ENCODE data around the gene MEN1.
A peak's percentile ranks its signal among the peaks of the same experiment; 100 is the strongest.

The MEN1 gene

GRCh38 chr11:64788321-64789215 lies 21.8 kb downstream of the MEN1 start:
- no peak for DNase-seq (ENCODE audit: extremely low read depth in 1 of 2, low read depth in 1 of 2)

- no peak for DNase-seq (ENCODE audit: extremely low read depth in 1 of 2, low read depth in 1 of 2)
These were observed 22.6 kb downstream of the MEN1 start for GRCh38 chr11:64787526-64788320.

- DNase-seq (ENCODE audit: extremely low read depth in 1 of 2, low read depth in 1 of 2): no peak
These were observed 24.0 kb downstream of the MEN1 start for GRCh38 chr11:64786308-64786707.

- DNase-seq (ENCODE audit: extremely low read depth in 1 of 2, low read depth in 1 of 2): no peak
These were observed 25.4 kb downstream of the MEN1 start for GRCh38 chr11:64784813-64785581.

- peak; percentile 98 to 99 for DNase-seq (ENCODE audit: extremely low read depth in 1 of 2, low read depth in 1 of 2)
These were observed 31.7 kb downstream of the MEN1 start, which contains the start of gene SF1 for GRCh38 chr11:64778473-64779298. Gene SF1 (minus strand): TSS chr11:64778542. CDS start chr11:64778392, 150 bp downstream.

- DNase-seq (ENCODE audit: extremely low read depth in 1 of 2, low read depth in 1 of 2): no peak
These were observed 32.2 kb downstream of the MEN1 start for GRCh38 chr11:64778223-64778472.

GRCh38 chr11:64777449-64778222 lies 32.7 kb downstream of the MEN1 start:
- DNase-seq (ENCODE audit: extremely low read depth in 1 of 2, low read depth in 1 of 2): peak; percentile 55 to 58

GRCh38 chr11:64776875-64777274 lies 33.5 kb downstream of the MEN1 start:
- no peak for DNase-seq (ENCODE audit: extremely low read depth in 1 of 2, low read depth in 1 of 2)

- DNase-seq (ENCODE audit: extremely low read depth in 1 of 2, low read depth in 1 of 2): no peak
These were observed 33.9 kb downstream of the MEN1 start for GRCh38 chr11:64776425-64776824.

GRCh38 chr11:64774144-64774543 lies 36.2 kb downstream of the MEN1 start:
- DNase-seq (ENCODE audit: extremely low read depth in 1 of 2, low read depth in 1 of 2): no peak

GRCh38 chr11:64772303-64773018 lies 37.9 kb downstream of the MEN1 start:
- DNase-seq (ENCODE audit: extremely low read depth in 1 of 2, low read depth in 1 of 2): no peak

- no peak for DNase-seq (ENCODE audit: extremely low read depth in 1 of 2, low read depth in 1 of 2)
These were observed 38.5 kb downstream of the MEN1 start for GRCh38 chr11:64771861-64772260.

GRCh38 chr11:64770120-64770519 lies 40.2 kb downstream of the MEN1 start:
- no peak for DNase-seq (ENCODE audit: extremely low read depth in 1 of 2, low read depth in 1 of 2)

GRCh38 chr11:64769283-64769682 lies 41.1 kb downstream of the MEN1 start:
- no peak for DNase-seq (ENCODE audit: extremely low read depth in 1 of 2, low read depth in 1 of 2)

GRCh38 chr11:64768300-64768694 lies 42.1 kb downstream of the MEN1 start:
- DNase-seq (ENCODE audit: extremely low read depth in 1 of 2, low read depth in 1 of 2): no peak

- DNase-seq (ENCODE audit: extremely low read depth in 1 of 2, low read depth in 1 of 2): peak; percentile 54 to 63
These were observed 42.7 kb downstream of the MEN1 start for GRCh38 chr11:64767344-64768299.

GRCh38 chr11:64766881-64767280 lies 43.5 kb downstream of the MEN1 start:
- no peak for DNase-seq (ENCODE audit: extremely low read depth in 1 of 2, low read depth in 1 of 2)

All from stimulated activated CD8-positive, alpha-beta memory T cell treated with anti-CD3 and anti-CD28 coated beads, Interleukin-7, amount 100 ng/mL, for 48 hours (primary cell).